H9 (cell line): ENCODE results near the gene DSCAM. TPM values are rescaled to one million over a fixed set of nuclear protein-coding genes. Genes with fewer than 3 reads are reported as not detected.

Source experiments
- DNase-seq: peaks from one replicate; pipeline ENCODE4 v3.0.0-alpha.2; 2017
- H2AFZ ChIP-seq: one replicate; pipeline ENCODE4 v1.6.1; 2013; ENCODE audit warnings: mild to moderate bottlenecking, low read length, control low read depth, moderate library complexity
- H2AK5ac ChIP-seq: 2 replicates; pipeline ENCODE4 v1.6.1; 2013; ENCODE audit warnings: low read length, control low read depth, mixed read lengths; ENCODE audit not compliant: insufficient read length
- H2BK120ac ChIP-seq: one replicate; pipeline ENCODE4 v1.6.1; 2013; ENCODE audit warnings: low read depth, mild to moderate bottlenecking, low read length, control low read depth, inconsistent platforms; ENCODE audit not compliant: poor library complexity, severe bottlenecking
- H2BK12ac ChIP-seq: 2 replicates; pipeline ENCODE4 v1.6.1; 2013; ENCODE audit warnings: low read length, control low read depth, mixed read lengths, low read depth; ENCODE audit not compliant: insufficient read length
- H2BK15ac ChIP-seq: 2 replicates; pipeline ENCODE4 v1.6.1; 2013; ENCODE audit warnings: low read depth, low read length, control low read depth
- H2BK20ac ChIP-seq: one replicate; pipeline ENCODE4 v1.6.1; 2013; ENCODE audit warnings: low read depth, mild to moderate bottlenecking, low read length, control low read depth, inconsistent platforms; ENCODE audit not compliant: poor library complexity, severe bottlenecking
- H2BK5ac ChIP-seq: 2 replicates; pipeline ENCODE4 v1.6.1; 2013; ENCODE audit warnings: low read length, control low read depth, mixed read lengths; ENCODE audit not compliant: insufficient read length
- H3K14ac ChIP-seq: 2 replicates; pipeline ENCODE4 v1.6.1; 2013; ENCODE audit warnings: low read length, control low read depth; ENCODE audit not compliant: insufficient read depth
- H3K18ac ChIP-seq: 2 replicates; pipeline ENCODE4 v1.6.1; 2013; ENCODE audit warnings: low read depth, mild to moderate bottlenecking, mixed read lengths, low read length, control low read depth; ENCODE audit not compliant: insufficient read length
- H3K23ac ChIP-seq: 2 replicates; pipeline ENCODE4 v1.6.1; 2013; ENCODE audit warnings: low read length, control low read depth, mixed read lengths, low read depth; ENCODE audit not compliant: insufficient read length
- H3K23me2 ChIP-seq: 2 replicates; pipeline ENCODE4 v1.6.1; 2013; ENCODE audit warnings: low read depth, mild to moderate bottlenecking, mixed read lengths, low read length, control low read depth; ENCODE audit not compliant: insufficient read length, poor library complexity, severe bottlenecking
- H3K27ac ChIP-seq: 2 replicates; pipeline ENCODE4 v1.5.1; 2013; ENCODE audit warnings: low read length, control low read depth, mixed read lengths, low read depth; ENCODE audit not compliant: insufficient read length
- H3K27me3 ChIP-seq: 2 replicates; pipeline ENCODE4 v1.6.1; 2013; ENCODE audit warnings: low read length, control low read depth, inconsistent platforms; ENCODE audit not compliant: insufficient read depth
- H3K4ac ChIP-seq: 2 replicates; pipeline ENCODE4 v1.6.1; 2013; ENCODE audit warnings: low read depth, mild to moderate bottlenecking, control low read depth, inconsistent platforms, low read length, moderate library complexity
- H3K4me1 ChIP-seq: 2 replicates; pipeline ENCODE4 v1.6.1; 2013; ENCODE audit warnings: low read length, control low read depth, inconsistent platforms; ENCODE audit not compliant: insufficient read depth
- H3K4me2 ChIP-seq: 2 replicates; pipeline ENCODE4 v1.6.1; 2013; ENCODE audit warnings: low read length, control low read depth, mixed read lengths; ENCODE audit not compliant: insufficient read length, insufficient read depth
- H3K56ac ChIP-seq: 2 replicates; pipeline ENCODE4 v1.6.1; 2013; ENCODE audit warnings: low read depth, mild to moderate bottlenecking, mixed read lengths, low read length, control low read depth; ENCODE audit not compliant: insufficient read length
- H3K79me1 ChIP-seq: 2 replicates; pipeline ENCODE4 v1.6.1; 2013; ENCODE audit warnings: low read depth, mild to moderate bottlenecking, moderate library complexity, low read length, control low read depth, inconsistent platforms; ENCODE audit not compliant: insufficient read depth, poor library complexity, severe bottlenecking
- H3K79me2 ChIP-seq: 2 replicates; pipeline ENCODE4 v1.6.1; 2013; ENCODE audit warnings: low read length, control low read depth, inconsistent platforms; ENCODE audit not compliant: insufficient read depth
- H3K9ac ChIP-seq: 2 replicates; pipeline ENCODE4 v1.6.1; 2013; ENCODE audit warnings: low read length, control low read depth, mixed read lengths; ENCODE audit not compliant: insufficient read length; ENCODE audit errors: extremely low read depth
- H3K9me3 ChIP-seq: one replicate; pipeline ENCODE4 v1.6.1; 2013; ENCODE audit warnings: low read depth, low read length, inconsistent platforms; ENCODE audit not compliant: control insufficient read depth
- H3T11ph ChIP-seq: one replicate; pipeline ENCODE4 v1.6.1; 2013; ENCODE audit warnings: mild to moderate bottlenecking, low read length, control low read depth, inconsistent platforms
- H4K20me1 ChIP-seq: one replicate; pipeline ENCODE4 v1.6.1; 2013; ENCODE audit not compliant: control insufficient read depth, insufficient read length, insufficient read depth
- H4K5ac ChIP-seq: 2 replicates; pipeline ENCODE4 v1.6.1; 2013; ENCODE audit warnings: low read depth, mild to moderate bottlenecking, mixed read lengths, low read length, control low read depth; ENCODE audit not compliant: insufficient read length
- H4K8ac ChIP-seq: replicated peaks from 2 replicates; pipeline ENCODE4 v1.6.1; 2013; ENCODE audit warnings: low read length, control low read depth, mixed read lengths, low read depth; ENCODE audit not compliant: insufficient read length
- H4K91ac ChIP-seq: 2 replicates; pipeline ENCODE4 v1.6.1; 2013; ENCODE audit warnings: low read depth, mild to moderate bottlenecking, moderate library complexity, mixed read lengths, low read length, control low read depth; ENCODE audit not compliant: insufficient read length
- H3K27ac Mint-ChIP-seq, 3 experiments: 2 replicates in 2 of 3; 3 replicates in 1 of 3; pipeline ENCODE4 v1.8.0; 2020 to 2021; ENCODE audit warnings: mixed read lengths in 3 of 3, mild to moderate bottlenecking in 1 of 3, moderate library complexity in 1 of 3
- H3K27me3 Mint-ChIP-seq: 2 replicates; pipeline ENCODE4 v1.8.0; 2021; ENCODE audit warnings: low read depth, mild to moderate bottlenecking, moderate library complexity, mixed read lengths
- H3K36me3 Mint-ChIP-seq, 3 experiments: 2 replicates in 2 of 3; 3 replicates in 1 of 3; pipeline ENCODE4 v1.8.0; 2020 to 2021; ENCODE audit warnings: low read depth in 3 of 3, mixed read lengths in 3 of 3; ENCODE audit not compliant: insufficient read depth in 1 of 3
- H3K4me1 Mint-ChIP-seq, 2 experiments: 2 replicates each; pipeline ENCODE4 v1.8.0; 2020; ENCODE audit warnings: mixed read lengths in 2 of 2
- H3K4me3 Mint-ChIP-seq, 2 experiments: 2 replicates in 1 of 2; 3 replicates in 1 of 2; pipeline ENCODE4 v1.8.0; 2020 to 2021; ENCODE audit warnings: mild to moderate bottlenecking in 2 of 2, mixed read lengths in 2 of 2, moderate library complexity in 1 of 2
- H3K9me3 Mint-ChIP-seq, 2 experiments: 2 replicates in 1 of 2; 3 replicates in 1 of 2; pipeline ENCODE4 v1.8.0; 2020; ENCODE audit warnings: mild to moderate bottlenecking in 2 of 2, mixed read lengths in 2 of 2, moderate library complexity in 1 of 2
- WGBS: extraction: QIAGEN DNeasy Blood & Tissue Kit; methylation state at CpG from one replicate; pipeline ENCODE4 v1.1.7; 2013; ENCODE audit warnings: missing lambda C conversion rate, low lambda C conversion rate, mixed read lengths; ENCODE audit not compliant: insufficient read length; ENCODE audit errors: extremely low coverage; 5-methylcytosine and 5-hydroxymethylcytosine counted together
- total RNA-seq: library from RNA; stranded (reverse); gene quantifications from 2 replicates; pipeline ENCODE4 v1.2.1, GENCODE V29; 2021
- TF ChIP-seq, protein P1 (sequence below): fragments of 200-600 bp; sonication (generic); conservative IDR thresholded peaks from 3 replicates; pipeline ENCODE4 v1.8.0; 2021; ENCODE audit warnings: antibody characterized with exemption, mild to moderate bottlenecking

DSCAM gene
- total RNA-seq, 1 experiment from 2014 or later, result 0.17 TPM

DNA sequence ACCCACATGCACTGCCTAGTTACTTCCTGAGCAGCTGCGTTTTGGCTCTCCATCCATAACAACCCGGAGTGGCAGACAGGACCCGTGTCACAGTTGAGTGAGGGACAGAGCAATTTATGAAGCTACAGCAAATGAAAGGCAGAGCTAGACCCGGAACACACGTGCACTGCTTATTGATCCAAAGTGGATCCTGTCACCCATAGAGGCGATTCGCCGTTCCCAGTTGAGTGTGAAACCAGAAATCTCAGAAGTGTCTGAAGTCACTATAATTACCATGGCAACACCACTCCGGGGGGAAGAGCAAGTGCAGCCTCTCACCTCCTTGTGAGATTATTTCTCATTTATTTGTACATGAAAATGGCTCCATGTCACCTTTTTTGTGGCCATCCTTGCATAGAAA lies 365.2 kb downstream of the DSCAM start:
- H3K56ac ChIP-seq, result no peak overlapping the region
- H3K79me1 ChIP-seq, result no peaks in the 10 kb centered on the region
- DNase-seq, result no peak
- H4K20me1 ChIP-seq, result no peaks in the 10 kb centered on the region
- H3K9me3 Mint-ChIP-seq, result peaks cover 6 to 10% of the 10 kb centered on the region in 2 experiments
- H3K4me2 ChIP-seq, result no peak overlapping the region
- H2BK5ac ChIP-seq, result no peak overlapping the region
- H3K79me2 ChIP-seq, result no peaks in the 10 kb centered on the region
- no peak overlapping the region for H3K4me3 Mint-ChIP-seq
- peaks cover 0 to 4% (median 2%) of the 10 kb centered on the region in 3 experiments; a peak in 2 of 7 replicates for H3K36me3 Mint-ChIP-seq
- no peak overlapping the region for H3K23ac ChIP-seq
- no peak overlapping the region for H3K9ac ChIP-seq
- H2BK15ac ChIP-seq, result no peak overlapping the region
- no peak overlapping the region for H3K27ac ChIP-seq
- H3K4me1 ChIP-seq, result no peaks in the 10 kb centered on the region
- H2AK5ac ChIP-seq, result no peak overlapping the region
- no peak overlapping the region for H4K8ac ChIP-seq
- H3K4ac ChIP-seq, result no peak overlapping the region
- no peak overlapping the region for H3K18ac ChIP-seq
- H2AFZ ChIP-seq, result no peak overlapping the region
- no peaks in the 10 kb centered on the region for H3K4me1 Mint-ChIP-seq
- H2BK120ac ChIP-seq, result no peak overlapping the region
- no peak overlapping the region for H2BK20ac ChIP-seq
- TF ChIP-seq, protein P1, sequence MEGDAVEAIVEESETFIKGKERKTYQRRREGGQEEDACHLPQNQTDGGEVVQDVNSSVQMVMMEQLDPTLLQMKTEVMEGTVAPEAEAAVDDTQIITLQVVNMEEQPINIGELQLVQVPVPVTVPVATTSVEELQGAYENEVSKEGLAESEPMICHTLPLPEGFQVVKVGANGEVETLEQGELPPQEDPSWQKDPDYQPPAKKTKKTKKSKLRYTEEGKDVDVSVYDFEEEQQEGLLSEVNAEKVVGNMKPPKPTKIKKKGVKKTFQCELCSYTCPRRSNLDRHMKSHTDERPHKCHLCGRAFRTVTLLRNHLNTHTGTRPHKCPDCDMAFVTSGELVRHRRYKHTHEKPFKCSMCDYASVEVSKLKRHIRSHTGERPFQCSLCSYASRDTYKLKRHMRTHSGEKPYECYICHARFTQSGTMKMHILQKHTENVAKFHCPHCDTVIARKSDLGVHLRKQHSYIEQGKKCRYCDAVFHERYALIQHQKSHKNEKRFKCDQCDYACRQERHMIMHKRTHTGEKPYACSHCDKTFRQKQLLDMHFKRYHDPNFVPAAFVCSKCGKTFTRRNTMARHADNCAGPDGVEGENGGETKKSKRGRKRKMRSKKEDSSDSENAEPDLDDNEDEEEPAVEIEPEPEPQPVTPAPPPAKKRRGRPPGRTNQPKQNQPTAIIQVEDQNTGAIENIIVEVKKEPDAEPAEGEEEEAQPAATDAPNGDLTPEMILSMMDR, result no peak
- H3K27ac Mint-ChIP-seq, result no peak overlapping the region
- no peak overlapping the region for H2BK12ac ChIP-seq
- no peaks in the 10 kb centered on the region for H3K9me3 ChIP-seq
- no peak overlapping the region for H4K5ac ChIP-seq
- H3K27me3 Mint-ChIP-seq, result peaks cover 2% of the 10 kb centered on the region; the same call in 1 of the 2 replicates
- H4K91ac ChIP-seq, result no peak overlapping the region
- H3T11ph ChIP-seq, result no peak overlapping the region
- H3K14ac ChIP-seq, result no peak overlapping the region
- no peaks in the 10 kb centered on the region for H3K27me3 ChIP-seq
- no peaks in the 10 kb centered on the region for H3K23me2 ChIP-seq
- no CpG with 5 or more reads among the region's 9 CpGs for WGBS
